GM18520 (cell line): ENCODE results near the gene OR7D2.
"Not testable (repeated sequence)": the region's sequence is repeated elsewhere in the genome, so short reads cannot be mapped to it uniquely, and the experiment has no call there.

ENCODE experiments used
- ATAC-seq: cut with Tn5 transposase; IDR thresholded peaks from one replicate; pipeline ENCODE4 v1.9.1; 2021; ENCODE audit not compliant: unreplicated experiment

Gene OR7D2

DNA sequence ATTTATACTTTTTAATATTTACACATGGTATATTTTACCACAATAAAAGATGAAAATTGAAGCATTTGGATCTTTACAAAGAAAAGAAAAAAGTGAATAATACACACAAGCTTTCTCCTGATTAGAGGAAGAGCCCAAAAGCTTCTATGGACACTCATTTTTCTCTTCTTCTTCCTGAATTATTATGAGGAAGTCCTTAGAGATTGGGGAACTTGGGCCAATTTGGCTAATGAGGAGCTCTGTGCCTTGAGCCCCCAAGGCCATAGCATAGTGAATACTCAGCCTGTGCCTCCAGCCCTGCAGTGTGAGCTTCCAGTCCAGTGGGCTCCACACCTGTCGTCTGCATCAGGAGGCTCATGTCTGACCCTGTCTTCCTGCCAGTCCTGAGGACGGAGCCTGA is 19.3 kb downstream of the OR7D2 start:
- ATAC-seq: not testable (repeated sequence)

DNA sequence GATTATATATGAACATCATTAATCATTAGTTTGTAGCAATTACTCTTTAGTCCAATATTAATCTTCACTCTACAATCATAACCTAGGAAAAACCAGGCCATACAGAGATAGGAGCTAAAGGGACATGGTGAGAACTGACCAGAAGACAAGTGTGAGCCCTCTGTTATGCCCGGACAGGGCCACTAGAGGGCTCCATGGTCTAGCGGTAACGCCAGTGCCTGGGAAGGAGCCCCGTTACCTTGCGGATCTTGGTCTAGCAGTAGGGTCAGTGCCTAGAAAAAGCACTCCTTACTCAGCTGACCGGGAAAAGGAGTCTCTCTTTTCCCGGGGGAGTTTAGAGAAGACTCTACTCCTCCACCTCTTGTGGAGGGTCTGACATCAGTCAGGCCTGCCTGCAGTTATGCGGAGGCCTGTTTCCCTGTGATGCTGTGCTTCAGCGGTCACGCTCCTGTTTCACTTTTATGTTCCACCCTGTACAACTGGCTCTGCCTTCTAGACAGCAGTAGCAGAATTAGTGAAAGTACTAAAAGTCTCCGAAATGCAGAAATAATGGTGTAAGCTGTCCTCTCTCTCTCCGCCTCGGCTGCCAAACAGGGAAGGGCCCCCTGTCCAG is 26.8 kb downstream of the OR7D2 start:
- ATAC-seq: no peak

DNA sequence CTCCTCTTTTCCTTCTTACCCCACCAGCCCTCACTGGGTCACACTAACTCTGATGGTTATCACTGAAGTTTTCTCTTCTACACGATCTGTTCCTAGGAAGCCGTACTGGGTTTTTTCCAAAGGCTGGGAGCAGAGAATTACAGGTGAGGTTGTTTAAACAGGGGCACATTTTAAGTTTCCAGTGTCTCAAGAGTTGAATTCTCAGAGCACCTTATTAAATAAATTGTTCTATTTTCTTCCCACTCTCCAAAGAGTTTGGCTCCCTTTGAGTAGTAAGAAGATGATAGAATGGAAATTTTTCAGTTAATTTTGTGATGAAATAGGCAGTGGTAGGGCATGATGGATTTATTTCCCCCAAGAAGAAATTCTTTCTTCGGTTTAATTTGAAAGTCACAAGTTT is 40.7 kb downstream of the OR7D2 start, which contains the start of gene OR7D4:
TSS of gene OR7D4 (minus strand) at position 101 of the 400 bp plus-strand sequence. CDS start 4,752 bp downstream, outside the sequence.
- no peak for ATAC-seq
